AML-193 (cell line): ENCODE data around the gene ANG.
A peak's percentile ranks its signal among the peaks of the same experiment; 100 is the strongest.
"Not testable (repeated sequence)": the region's sequence is repeated elsewhere in the genome, so short reads cannot be mapped to it uniquely, and the experiment has no call there.

Experiments
- DNase-seq, 2 experiments: peaks; one replicate each; lab custom pipeline; 2025; lab: John Stamatoyannopoulos, UW

Gene ANG

DNA sequence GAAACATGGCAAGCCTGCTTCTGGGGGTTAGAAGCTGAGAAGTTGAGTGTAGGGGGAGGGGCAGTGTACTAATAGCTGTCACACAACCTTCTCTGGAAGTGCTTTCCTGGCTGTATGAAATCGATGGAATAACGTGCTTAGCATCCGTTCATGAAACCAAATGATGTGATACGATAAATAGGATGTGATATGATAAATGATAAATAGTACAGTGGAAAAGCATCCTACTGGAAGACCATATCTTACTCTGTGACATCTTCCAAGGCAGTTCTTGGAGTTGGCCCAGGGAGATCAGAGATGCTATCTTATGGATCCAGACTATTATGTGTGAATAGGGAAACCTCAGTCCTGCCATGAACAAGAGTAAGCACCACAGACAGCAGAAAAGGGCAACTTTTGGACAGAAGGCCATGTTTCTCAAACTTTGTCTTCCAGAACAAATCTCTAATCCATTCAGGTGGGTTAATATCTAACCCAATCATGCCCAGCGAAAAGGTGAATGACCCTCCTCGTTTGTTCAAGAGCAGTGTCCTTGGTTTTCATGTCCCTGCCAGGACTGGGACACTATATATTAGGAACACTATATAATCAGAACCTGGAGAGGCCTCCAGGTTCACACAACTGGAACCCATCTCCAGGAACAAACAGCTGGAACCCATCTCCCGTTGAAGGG, at the start of gene ANG:
ANG (plus strand) TSS at position 598 of the 673 bp plus-strand sequence. CDS start 4,801 bp downstream, outside the sequence.
- DNase-seq: no peak

GRCh38 chr14:20641591-20641990, 47.0 kb upstream of the ANG start, which contains the start of gene OR6S1:
TSS of gene OR6S1 (minus strand) at chr14:20641691. CDS start at chr14:20641691, 0 bp downstream.
- DNase-seq: no peak

DNA sequence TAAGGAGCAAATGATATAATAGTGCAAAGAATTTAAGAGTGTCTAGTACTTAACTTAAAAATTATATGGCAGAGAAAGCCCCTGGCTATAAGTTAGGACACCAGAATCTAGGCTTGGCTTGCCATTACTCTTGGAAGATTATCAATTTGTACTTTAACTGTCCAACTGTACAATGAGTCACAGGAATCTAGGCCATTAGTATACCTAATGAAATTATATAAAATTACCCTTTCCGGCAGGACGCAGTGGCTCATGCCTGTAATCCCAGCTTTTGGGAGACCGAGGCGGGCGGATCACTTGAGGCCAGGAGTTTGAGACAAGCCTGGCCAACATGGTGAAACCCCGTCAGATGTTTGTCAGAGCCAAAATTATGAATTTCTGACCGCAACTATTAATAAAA, 46.4 kb upstream of the ANG start:
- DNase-seq: no peak

DNA sequence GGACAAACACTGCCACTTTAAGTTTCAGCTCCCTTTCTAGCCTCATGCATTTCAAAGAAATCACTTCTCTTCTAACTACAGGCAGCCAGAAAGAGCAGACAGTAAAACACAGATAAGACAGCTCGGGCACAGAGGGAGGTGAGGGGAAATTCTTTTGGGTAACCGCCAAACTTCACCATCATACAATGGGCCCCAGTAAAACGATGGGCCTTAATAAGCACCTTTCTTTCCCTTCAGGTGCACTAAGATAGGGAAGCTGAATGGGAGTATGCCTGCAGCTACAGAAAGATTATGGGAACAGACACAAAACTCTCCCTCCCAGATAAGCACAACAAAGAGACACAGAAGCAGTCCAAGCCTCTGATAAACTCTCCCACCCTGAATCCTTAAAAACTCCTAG, 45.8 kb upstream of the ANG start:
- not testable (repeated sequence) for DNase-seq

- no peak for DNase-seq
These were observed 44.0 kb upstream of the ANG start for GRCh38 chr14:20644520-20644919.

DNA sequence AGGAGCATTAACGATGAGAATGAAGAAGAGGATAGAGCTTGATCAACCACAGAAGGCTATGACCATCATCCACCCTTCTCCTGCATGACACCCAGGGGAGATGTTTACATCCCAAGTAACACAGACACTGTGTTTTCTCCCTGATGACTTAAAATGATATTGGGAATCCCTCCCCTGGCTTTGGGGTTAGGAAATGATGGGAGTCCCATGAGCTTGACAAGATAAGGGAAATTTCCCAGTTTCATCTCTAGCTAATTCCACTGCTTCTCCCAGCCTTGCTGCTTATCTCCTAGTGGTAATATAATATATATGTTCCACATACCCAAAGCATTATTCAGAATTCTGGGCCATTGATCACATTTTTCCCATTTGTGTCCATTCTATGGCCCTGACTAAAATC, 43.1 kb upstream of the ANG start:
- DNase-seq: no peak

- DNase-seq: no peak
These were observed 35.3 kb upstream of the ANG start for GRCh38 chr14:20652996-20653975.

DNA sequence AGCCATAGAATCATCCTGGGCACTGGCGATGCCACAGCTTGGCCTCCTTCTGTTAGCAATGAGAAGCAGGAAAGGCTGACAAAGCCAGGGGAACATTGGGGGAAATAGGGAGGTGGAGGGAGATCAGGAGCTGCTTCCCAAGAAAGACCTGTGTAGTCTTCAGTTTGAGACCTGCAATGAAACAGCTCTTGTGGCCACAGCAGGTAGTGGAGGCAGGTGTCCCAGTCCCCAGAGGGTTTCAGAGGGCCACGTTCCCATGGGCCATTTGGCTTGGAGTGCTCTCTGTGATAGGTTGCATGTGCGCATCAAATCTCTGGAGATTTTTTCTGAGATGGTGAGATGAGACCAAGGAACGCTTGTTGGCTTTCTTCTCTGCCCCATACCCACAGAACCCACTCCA, 32.7 kb upstream of the ANG start:
- no peak for DNase-seq

GRCh38 chr14:20656274-20656673, 32.3 kb upstream of the ANG start:
- DNase-seq: no peak

GRCh38 chr14:20657216-20658211, 31.1 kb upstream of the ANG start:
- DNase-seq: no peak

DNA sequence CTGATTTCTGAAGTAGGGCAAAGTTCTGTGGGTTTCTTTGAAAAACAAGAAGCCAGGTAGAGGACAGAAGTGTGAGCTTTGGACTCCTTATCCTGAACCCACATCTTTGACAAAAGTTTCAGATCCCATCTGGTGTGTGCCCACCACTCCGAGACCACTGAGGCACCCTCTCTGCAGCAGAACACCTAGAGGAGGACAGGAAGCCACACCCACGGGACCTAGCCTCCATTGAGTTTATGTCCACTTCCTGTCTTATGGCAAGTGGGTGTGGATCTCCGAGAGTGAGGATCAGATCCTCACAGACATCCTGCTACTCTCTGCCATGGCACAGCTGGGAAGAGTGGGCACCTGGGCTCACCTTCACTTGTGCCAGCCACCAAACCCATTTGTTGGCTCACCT, 30.3 kb upstream of the ANG start:
- DNase-seq: no peak

DNA sequence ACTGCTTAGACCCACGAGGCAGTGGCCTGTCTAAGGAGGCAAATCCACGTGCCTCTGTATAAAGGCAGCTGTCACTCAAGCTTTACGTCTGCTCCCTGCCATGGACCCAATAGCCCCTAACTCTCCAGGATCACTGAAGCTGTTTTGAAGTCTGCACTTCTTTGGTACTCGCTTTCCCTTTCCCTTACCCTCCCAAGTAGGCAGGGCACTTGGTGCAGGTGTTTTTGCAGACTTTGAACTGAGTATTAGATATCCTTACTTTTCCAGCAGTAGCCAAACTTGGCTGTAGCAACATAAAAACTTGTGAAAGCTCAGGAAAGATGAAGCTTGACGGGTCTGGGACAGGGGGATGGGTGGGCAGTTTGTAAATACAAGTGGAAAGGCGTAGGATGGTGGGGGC, 29.2 kb upstream of the ANG start:
- DNase-seq: no peak

DNA sequence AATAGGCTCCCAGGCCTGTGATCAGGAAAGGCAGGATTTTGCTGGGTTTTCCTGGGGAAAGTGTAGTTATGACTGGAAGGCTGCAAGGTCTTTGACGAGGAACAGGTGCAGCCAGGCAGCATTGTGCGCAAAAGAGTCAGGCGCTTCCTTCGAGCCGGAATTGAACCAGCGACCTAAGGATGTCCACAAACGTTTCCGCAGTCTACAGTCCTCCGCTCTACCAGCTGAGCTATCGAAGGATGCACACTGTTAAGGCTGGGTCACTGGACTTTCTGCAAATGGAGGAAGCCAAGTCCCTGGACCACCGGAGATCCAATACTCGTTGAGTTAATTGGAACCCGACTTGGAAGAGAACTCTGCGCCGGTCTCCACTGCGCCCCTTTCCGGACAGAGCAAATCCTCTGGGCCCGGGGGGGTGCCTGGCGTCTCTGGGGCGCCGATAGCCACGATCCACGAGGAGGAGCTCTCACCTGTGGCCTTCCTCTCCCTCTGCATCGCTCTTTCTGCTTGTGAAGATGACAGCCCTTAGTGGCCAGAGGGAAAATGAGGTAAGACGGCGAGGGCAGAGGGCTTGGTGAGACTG, 28.7 kb upstream of the ANG start:
- DNase-seq: no peak

- DNase-seq: no peak
These were observed 27.4 kb upstream of the ANG start for GRCh38 chr14:20661197-20661596.

DNA sequence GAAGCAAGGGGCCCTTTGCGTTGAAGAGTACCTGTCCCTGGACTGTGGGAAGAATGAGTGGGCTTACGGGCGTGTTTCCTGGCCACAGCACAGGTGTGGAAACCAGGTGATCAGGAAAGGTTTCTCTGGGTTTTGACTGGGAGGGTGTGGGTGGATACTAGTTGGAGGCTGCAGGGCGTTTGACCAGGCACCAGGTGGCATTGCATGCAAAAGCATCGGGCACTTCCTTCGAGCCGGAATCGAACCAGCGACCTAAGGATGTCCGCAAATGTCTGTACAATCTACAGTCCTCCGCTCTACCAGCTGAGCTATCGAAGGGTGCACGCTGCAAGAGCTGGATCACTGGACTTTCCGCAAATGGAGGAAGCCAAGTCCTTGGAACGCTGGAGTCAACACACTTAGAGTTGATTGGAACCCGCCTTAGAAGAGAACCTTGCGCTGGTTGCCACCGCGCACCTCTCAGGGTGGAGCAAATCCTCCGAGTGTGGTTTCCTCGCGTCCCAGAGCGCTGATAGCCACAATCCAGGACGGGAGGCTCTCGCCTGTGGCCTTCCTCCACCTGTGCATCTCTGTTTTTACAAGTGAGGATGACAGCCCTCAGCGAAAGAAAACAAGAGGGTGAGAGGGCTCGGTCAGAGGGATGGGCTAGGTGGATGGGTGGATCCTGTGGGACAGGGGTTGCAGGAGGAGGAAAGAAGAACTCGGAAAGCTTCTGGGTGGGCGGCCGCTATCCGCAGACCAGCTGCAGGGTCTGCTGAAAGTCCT, 25.4 kb upstream of the ANG start:
- peak; percentile 44 for DNase-seq

DNA sequence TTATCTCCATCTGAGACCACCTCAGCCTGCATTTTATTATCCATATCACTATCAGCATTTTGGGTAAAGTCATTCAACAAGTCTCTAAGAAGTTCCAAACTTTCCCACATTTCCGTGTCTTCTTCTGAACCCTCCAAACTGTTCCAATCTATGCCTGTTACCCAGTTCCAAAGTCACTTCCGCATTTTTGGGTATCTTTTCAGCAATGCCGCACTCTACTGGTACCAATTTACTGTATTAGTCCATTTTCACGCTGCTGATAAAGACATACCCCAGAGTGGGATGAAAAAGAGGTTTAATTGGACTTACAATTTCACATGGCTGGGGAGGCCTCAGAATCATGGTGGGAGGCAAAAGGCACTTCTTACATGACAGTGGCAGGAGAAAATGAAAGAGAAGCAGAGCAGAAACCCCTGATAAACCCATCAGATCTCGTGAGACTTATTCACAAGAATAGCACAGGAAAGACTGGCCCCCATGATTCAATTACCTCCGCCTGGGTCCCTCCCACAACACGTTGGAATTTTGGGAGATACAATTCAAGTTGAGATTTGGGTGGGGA, 22.1 kb upstream of the ANG start:
- not testable (repeated sequence) for DNase-seq

GRCh38 chr14:20667957-20668356, 20.6 kb upstream of the ANG start:
- no peak for DNase-seq

GRCh38 chr14:20668969-20669368, 19.6 kb upstream of the ANG start:
- DNase-seq: no peak

GRCh38 chr14:20671597-20672283, 16.8 kb upstream of the ANG start:
- no peak for DNase-seq

DNA sequence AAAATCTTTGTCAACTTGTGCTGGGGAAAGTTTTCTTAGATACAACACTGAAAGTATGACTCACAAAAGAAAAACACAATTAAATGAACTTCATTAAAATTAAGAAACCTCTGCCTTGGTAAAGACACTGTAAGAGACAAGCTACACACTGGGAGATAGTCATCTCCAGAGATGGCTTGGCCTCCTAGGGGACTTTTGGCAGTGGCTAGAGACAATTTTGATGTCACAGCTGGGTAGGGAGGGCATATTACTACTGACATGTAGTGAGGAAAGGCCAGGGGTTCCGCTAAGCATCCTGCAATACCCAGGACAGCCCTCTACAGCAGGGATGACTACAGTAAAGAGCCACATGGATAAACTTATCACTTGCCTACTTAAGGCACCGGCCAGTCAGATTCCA, 12.9 kb upstream of the ANG start:
- DNase-seq: no peak
